HG03103 (cell line): ENCODE measurements around the gene TAOK1.
"Not testable (repeated sequence)": the region's sequence is repeated elsewhere in the genome, so short reads cannot be mapped to it uniquely, and the experiment has no call there.

Experiments used
- ATAC-seq: cut with Tn5 transposase; IDR thresholded peaks from one replicate; pipeline ENCODE4 v1.9.1; 2021; ENCODE audit warnings: low read depth; ENCODE audit not compliant: unreplicated experiment

TAOK1 gene

DNA sequence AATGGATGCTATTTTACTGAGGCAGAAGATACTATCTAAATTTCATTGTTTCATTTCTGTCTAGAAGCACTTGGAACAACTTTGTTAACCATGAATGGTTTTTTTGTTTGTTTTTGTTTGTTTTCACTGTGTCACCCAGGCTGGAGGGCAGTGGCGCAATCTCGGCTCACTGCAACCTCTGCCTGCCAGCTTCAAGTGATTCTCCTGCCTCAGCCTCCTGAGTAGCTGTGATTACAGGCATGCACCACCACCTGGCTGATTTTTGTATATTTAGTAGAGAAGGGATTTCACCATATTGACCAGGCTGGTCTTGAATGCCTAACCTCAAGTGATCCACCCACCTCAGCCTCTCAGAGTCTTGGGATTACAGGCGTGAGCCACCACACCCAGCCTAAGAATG lies 136.2 kb downstream of the TAOK1 start:
- no peak for ATAC-seq

DNA sequence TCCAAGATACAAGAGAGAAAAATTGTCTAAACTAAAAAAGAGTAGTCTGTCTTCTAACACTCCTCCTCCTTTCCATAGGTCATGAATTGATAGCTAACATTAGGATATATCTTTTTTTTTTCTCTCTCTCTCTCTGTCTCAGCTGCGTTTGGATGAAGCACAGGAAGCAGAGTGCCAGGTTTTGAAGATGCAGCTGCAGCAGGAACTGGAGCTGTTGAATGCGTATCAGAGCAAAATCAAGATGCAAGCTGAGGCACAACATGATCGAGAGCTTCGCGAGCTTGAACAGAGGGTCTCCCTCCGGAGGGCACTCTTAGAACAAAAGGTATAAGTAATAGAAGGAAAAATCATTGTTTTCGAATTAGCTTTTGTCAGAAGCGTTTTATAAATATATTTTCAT lies 143.8 kb downstream of the TAOK1 start:
- no peak for ATAC-seq

DNA sequence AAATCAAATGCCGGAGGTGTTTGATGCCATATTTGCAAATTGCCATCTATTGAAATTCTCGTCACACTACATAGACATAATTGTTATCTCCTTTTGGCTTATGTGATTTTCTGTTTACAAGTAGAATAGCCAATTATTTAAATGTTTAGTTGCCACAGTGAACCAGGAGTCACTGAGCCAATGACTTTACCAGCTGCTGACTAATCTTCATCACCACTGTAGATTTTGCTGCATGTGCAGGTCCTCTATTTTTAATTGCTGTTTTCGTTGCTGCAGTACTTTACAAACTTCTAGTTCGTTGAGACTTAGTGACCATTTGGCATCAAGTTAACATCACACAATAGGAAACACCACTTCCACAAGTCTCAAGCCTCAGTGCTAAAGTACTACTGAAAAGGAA lies 153.9 kb downstream of the TAOK1 start:
- no peak for ATAC-seq

DNA sequence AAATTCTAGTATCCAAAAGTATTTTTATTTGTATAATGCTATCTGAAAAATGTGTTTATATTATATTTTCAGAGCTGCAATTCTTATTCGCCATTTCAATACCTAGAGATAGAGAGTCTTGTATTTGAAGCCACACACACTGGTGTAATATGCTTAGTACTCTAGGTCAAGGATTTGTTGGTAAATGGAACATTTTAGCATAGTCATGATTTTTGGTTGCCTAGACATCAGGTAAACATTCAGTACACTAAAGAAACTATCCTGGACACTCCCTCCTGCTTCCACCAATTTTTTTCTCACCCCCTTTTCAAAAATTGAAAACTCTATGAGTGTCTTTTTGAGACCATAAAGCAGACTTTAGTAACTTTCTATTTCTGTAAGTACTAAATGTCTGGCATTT lies 155.9 kb downstream of the TAOK1 start:
- ATAC-seq: no peak

DNA sequence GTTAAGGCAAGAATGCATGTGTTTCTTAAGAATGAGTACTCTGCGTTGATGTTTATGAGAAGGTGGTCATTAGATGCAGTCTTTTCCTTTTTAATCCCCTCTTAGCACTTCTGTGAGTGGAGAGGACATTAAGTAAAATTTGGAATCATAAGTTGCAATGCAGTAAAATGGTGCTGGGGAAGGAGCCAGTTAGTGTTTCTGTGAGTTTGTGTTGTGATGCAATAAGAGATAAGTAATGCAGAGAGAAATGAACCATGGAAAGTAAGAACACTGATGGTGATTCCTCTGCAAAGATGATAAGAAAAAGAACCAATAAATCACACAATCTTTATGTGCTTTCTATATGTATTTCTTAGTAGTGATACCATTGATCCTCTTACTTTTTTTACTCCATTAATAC lies 156.7 kb downstream of the TAOK1 start:
- no peak for ATAC-seq

DNA sequence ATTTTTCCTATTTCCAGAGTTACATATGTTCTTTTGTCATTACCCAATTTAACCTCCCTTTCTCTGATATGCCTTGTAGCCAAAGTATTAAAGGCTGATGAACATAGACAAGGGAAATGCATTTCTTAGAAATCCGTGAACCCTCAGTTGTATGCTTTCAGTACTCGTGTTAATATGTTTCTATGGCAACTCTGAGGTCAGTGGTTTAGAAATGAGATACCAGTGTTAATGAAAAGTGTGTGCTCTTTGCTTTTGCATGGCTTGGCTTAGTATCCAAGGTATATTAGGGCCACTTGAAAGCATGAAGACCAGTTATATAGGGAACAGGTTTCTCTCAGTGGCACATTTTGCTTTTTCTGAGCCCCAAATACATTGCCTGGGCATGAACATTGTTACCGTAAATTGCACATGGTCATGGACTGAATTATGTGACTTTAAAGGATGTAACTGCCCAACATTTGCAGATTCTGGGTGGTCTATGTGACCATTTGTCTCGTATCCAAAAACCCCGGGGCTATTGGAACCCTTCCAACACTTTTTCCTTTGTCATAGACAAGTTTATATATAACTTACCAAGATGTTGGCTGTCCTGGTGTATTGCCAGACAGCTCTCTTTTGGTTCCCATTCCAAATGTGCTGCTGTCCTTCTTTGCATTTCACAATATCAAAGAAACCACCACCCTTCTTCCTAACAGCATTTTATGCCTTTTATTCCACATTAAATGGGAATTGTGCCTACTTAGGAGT lies 159.2 kb downstream of the TAOK1 start:
- ATAC-seq: no peak

DNA sequence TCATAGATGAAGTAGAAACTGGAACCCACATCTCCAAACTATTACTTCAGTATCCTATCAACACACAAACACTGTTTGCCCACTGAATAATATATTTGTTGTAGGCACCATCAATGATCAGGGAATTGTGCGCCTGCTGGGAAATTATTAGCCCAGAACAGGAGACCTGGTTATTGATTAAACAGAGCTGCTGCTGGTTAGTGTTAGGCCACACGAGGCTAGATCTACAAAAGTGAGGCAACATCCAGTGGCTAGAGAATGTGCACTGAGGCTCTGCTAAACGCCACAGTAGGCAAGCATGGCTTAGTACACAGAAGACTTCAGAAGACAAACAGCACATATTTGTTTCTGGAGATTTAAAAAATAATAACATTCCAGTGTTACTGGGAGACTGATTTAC lies 165.7 kb downstream of the TAOK1 start:
- ATAC-seq: no peak

DNA sequence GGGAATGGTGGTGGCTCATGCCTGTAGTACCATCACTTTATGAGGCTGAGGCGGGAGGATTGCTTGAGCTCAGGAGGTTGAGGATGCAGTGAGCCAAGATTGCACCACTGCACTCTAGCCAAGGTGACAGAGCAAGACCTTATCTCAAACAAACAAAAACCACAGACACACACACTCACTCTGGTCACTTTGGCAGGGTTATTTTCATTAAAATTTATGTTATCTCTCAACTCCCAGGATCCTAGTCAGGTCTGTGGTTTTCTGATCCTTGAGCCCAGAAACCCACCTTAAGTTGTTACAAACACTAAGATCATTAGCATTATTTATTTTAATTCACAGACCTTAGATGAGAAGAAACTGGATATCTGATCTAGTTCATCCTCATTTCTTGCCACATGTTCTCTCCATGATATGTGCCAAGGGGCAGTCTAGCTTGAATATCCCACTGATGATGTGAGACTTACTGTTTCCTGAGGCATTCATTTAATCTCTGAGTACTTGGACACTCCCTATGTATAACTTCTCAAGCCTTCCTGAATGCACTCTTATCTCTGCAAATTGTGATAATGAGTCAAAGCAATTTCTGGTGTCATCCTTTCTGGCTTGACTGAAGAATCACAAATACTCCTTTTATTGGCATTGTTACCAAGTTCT lies 167.0 kb downstream of the TAOK1 start:
- no peak for ATAC-seq

DNA sequence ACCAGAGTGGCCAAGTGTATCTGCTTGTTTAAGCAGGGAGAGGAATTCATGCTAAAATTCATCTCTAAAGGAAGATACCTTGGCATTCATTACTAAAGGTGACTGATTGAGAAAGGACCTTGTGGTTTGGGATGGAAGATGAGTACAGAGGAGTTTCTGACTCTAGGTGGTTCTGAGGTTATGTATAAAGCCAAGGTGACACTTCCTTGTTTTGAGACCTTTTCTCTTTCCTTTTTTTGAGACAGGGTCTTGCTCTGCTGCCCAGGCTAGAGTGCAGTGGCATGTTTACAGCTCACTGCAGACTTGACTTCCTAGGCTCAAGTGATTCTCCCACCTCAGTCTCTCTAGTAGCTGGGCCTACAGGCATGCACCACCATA lies 167.6 kb downstream of the TAOK1 start:
- no peak for ATAC-seq

DNA sequence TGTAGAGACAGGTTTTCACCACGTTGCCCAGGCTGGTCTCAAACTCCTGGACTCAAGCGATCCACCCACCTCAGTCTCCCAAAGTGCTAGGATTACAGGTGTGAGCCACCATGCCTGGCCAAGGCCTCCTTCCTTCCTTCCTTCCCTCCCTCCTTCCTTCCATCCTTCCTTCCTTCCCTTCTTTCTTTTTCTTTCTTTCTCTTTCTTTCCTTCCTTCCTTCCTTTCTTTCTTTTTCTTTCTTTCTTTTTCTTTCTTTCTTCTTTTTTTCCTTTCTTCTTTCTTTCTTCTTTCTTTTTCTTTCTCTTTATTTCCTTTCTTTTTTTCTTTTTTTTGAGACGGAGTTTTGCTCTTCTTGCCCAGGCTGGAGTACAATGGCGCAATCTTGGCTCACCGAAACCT lies 168.0 kb downstream of the TAOK1 start:
- not testable (repeated sequence) for ATAC-seq

DNA sequence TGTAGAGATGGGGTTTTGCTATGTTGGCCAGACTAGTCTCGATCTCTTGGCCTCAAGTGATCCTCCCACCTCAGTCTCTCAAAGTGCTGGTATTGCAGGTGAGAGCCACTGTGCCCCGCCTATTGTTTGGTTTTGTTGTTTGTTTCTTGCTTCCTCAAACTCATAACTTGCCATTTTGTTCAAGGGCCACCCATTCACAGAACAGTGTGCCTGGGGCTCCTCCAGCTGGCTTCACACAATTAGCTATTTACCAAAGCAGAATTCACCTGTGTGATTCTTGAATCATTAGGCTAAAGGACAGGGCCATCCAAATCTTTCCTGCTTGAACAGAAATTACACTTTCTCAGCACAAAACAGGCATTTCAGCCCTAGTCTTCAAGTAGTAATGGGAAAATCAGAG lies 169.5 kb downstream of the TAOK1 start:
- ATAC-seq: no peak

DNA sequence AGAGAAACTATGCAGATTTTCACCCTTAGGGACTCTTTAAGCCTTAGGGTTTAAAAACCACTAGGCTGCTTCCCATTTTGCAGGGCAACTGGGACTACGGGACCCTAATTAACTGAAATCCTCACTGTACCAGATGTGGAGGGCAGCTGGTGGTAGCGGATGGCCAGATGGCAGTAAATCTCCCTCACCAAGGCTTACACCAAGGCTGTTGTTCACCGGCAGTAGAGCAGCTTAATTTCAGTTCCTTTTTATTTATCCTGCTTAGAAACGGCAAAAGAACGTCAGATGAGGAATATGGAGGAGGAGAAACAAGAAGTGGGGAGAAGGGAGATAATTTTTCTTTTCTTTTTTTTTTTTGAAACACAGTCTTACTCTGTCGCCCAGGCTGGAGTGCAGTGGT lies 170.2 kb downstream of the TAOK1 start:
- ATAC-seq: no peak

DNA sequence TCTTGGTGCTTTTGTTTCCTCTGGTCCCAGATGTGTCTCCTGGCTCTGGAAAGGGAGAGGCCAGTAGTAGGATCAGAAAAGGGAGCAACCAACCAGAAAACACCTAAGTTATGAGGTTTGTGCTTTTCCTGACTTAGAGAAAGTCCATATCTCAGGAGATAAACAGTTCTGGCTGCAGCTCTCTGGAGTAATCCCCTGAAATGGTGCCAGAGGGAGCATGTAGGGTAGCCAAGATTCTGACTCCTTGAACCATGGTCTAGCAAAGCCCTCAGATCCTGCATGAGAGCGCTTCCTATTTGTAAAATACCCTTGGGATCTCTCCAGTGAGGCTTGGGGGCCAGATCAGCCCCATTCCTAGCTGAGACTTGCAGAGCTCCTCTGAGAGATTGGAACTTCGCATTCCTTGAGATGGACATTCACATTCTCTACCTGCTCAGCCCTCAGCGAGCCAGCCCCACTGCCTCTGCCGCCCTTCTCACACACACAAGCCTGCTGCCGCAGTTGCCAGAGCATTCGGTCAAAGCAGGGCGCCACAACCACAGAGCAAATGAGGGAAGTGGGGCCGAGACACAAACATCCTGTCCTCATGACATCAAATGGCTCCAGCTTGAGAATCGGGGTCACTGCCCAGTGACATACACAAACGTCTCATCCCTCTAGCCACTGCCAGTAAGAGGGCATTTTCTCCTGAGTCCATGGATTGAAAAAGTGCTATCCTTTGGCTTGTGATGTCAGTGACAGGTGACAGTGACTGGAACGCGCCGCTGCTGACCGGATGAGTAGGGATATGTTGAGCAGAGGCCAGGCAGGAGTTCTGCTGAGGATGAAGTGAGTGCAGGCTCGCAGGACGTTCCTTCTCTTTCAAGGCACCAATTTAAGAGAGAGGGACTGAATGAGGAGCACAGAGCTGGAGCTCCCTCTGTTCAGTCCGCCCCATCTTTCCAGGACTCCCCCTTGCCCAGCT lies 171.7 kb downstream of the TAOK1 start:
- ATAC-seq: no peak

DNA sequence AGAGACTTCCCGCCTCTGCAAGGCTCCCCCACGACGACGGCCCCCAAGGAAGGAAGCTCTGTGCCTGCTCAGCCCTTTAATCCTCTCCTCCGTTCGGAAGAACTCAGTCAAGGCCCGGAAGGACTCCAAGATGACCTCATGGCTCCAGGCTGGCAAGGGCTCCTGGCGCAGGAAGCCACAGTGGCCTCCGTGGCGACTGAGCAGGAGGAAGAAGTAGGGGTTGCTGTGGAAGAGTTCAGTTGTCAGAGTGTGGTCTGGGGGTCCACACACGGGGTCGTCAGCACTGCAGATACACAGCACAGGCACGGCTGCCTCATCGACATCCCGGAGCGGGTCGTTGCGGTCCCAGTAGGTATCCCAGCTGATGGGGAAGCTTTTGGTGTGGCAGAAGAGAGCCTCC lies 172.5 kb downstream of the TAOK1 start:
- no peak for ATAC-seq

DNA sequence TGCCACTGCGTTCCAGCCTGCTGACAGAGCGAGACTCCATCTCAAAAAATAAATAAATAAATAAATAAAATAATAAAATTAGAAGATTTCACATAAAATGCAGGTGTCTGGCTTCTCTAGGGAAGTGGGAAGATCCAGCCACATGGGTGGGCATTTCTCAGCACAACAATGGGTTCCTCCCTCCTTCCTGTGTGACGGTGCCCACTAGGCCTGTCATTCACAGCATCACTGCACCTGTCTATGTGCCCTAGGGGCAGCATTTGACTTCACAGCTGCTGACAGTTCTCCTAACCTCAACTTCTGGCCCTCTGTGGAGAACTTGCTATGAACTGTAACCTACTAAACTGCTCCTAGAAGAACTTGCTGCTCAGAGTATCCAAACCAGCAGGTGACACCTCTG lies 173.7 kb downstream of the TAOK1 start:
- no peak for ATAC-seq

DNA sequence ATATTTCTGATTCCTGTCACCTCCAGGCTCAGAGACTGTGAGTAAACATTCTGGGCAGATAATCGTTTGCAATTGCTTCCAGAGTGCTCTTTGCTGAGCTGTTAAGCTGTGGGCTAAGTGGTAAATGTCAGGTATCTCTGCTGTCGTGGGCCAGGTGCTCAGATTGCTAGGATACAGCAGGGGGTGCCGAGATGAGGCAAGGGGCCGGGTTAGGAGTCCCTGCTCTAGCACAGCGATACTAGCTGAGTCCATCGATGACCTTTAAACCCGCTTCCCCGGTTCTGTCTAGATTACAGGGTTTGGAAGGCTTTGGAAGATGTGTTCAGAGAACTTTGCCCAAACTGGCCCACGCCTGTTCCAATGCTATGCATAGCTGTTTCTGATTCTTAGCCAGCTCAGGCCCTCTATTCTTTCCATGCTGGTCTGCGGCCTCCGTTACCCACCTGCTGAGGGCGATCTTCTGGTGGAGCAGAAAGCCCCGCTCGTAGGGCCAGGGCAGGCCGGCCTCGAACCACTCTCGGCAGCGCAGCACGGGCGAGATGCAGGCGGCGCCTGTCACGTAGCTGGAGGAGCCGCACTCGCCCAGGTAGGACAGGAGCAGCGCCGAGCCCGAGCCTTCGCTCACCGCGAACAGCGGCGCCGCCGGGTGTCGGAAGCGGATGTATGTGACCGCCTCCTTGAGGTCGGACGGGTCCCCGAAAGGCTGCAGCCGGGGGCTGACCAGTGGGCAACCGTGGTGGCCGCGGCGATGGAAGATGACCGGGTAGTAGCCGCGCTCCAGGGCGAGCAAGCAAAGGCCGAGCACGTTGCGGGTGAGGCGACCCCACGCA lies 175.7 kb downstream of the TAOK1 start:
- ATAC-seq: no peak

DNA sequence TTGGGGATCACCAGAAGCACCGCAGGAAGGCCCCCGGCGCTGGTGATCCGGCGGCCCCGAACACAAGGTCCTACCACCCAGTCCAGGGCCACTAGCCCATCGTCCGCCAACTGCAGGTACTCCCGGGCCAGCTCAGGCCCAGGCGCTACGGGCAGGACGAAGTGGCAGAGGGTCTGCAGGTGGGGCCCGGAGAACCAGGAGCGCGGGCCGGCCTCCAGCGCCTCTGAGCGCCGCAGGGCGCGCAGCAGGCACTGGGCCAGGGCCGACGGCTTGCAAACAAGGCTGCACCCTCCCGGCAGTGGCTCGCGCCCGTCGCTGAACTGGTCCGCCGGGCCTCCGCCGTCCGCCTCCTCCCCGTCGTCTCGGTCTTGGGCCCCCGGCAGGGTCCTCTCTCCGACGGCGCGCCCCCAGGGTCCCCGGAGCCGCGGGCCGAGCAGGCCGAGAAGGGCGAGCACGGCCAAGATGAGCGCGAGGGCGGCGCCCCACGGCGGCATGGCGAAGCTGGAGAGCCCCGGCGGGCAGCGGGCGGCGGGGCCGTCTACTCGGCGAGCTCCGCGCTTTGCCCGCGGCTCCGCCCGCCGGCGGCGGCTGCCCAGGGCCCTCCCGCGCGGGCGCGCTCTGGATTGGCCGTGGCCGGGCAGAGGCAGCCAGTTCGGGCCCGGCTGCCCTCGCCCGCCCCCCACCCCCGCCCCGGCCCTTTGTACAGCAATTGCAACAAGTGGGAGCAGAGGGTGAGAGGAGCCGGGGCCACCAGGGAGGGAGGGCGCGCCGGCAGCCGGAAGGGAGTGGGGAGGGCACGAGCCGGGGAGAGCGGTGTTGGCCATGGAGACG lies 176.5 kb downstream of the TAOK1 start, which contains the start of gene ABHD15:
Gene ABHD15 (minus strand): TSS at position 565 of the 831 bp plus-strand sequence. CDS start 71 bp downstream, at position 494.
- no peak for ATAC-seq

DNA sequence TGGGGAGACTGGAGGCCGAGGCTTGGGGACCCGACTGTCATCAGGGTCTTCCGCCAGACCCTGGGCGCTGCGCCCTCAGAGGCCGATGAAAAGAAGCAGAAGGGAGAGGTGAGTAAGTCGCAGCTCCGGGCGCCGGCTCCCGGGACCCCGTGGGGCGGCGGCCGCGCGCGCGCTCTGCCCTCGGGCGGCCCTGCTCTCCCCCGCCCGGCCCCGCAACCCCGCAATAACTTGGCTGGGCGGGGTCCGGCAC lies 177.1 kb downstream of the TAOK1 start:
- ATAC-seq: no peak

DNA sequence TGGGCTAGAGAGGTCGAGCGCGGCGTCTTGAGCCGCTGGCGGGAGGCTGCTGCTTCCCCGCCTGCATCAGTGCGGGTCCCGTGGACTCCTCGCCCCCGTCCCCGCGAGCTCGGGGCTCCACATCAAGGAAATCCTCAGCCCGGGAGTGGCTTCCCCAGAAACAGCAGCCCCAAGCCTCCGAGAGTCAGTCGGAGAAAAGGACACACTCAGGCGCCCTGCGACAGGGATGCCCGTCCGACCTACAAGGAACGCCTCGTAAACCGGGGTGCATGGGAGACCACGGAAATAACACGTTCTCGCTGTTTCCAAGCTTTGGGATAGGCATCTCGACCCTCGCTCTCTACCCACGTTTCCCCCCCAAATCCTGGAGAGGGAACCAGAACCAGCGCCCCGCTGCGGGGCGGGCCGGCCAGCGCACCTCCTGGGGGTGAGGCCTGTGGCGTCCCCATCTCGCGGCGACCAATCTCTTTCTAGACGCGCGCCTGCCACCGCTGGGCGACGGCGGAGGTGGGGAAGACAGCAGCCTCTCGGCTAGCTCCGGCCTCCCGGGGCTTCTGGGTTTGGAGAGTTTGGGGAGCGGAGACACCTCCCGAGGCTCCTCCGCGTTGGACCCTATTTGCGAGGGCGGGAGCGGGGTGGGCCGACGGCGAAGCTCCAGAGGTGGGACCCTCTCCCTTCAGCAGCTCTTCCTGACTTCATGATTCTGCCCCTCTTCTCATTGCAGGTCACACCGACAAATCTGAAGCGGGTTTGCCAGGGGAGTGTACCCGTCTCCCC lies 177.6 kb downstream of the TAOK1 start:
- peak; percentile 30 for ATAC-seq
